AG04450 (cell line): ENCODE measurements around the gene DDX39B. TPM values are rescaled to one million over a fixed set of nuclear protein-coding genes. Genes with fewer than 3 reads are reported as not detected.

Experiments used
- CTCF ChIA-PET: fragments of 300-600, 350-600 bp; formaldehyde crosslinking; extraction: SDS; loops from one replicate; lab custom pipeline; 2022; ENCODE audit warnings: antibody characterized with exemption, inconsistent platforms; lab: Charles Lee
- POLR2A ChIA-PET: fragments of 350-600 bp; formaldehyde crosslinking; extraction: SDS; loops from one replicate; lab custom pipeline; 2021; ENCODE audit warnings: antibody characterized with exemption, inconsistent platforms; lab: Yijun Ruan, JAX
- DNase-seq: peaks from one replicate; pipeline ENCODE4 v3.0.0-alpha.2; 2011; ENCODE audit warnings: low read depth, low spot score
- H3K27ac ChIP-seq: one replicate; pipeline ENCODE4 v1.5.1; 2012; ENCODE audit warnings: low read depth, low read length, control low read depth
- H3K27me3 ChIP-seq: one replicate; pipeline ENCODE4 v1.6.0; 2012; ENCODE audit warnings: low read length; ENCODE audit not compliant: control insufficient read depth, insufficient read depth
- H3K4me3 ChIP-seq: 2 replicates; pipeline ENCODE4 v1.5.1; 2011; ENCODE audit warnings: mild to moderate bottlenecking, low read depth, low read length, control low read depth
- H3K9me3 ChIP-seq: 2 replicates; pipeline ENCODE4 v1.5.1; 2012; ENCODE audit warnings: low read length; ENCODE audit not compliant: control insufficient read depth, insufficient read depth
- CTCF ChIP-seq: IDR thresholded peaks from 2 replicates; pipeline ENCODE4 v1.5.1; 2011; ENCODE audit warnings: low read depth, low read length, control low read depth, inconsistent platforms
- polyA plus RNA-seq: library from polyadenylated mRNA; depleted of rRNA; stranded (reverse); fragments of >200 nt; gene quantifications from 2 replicates; pipeline ENCODE4 v1.2.3, GENCODE V29; 2011

The DDX39B gene
- polyA plus RNA-seq, 1 experiment, result 434 TPM

DNA sequence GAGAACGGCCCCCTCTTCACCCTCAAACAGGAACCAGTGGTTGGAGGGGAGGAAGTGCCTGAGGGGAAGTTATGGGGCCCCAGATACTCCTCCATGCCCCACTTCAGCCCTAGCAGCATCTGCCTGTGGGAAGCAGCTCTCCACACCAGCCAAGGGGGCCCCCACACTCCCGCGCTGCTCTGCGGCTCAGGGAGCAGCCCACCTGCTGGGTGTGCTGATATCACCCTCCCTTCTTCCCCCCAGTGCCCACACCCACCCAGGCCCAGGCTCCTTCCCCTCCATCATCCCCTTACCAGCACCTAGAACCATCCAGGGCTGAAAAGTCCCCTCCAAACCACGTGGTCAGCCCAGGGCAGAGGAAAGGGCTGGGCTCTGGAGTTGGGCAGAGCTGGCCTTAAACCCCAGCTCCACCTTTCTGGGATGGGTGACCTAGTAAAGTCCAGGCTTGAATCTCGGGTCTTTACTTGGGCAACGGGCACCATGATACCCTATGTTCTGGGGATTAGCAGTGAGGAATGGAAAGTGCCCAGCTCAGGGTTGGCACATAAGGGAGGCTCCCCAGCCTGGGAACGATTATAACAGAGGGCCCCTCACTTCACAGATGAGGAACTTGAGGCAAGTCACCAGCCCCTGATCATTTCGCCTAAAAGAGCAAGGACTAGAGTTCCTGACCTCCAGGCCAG lies 44.9 kb upstream of the DDX39B start:
- H3K27me3 ChIP-seq, result peaks cover 2% of the 10 kb centered on the region
- ChIA-PET CTCF (interaction anchor here (5.8 kb wide), 1 partner anchor 11 kb away, joined by 47 read pairs; no protein-coding TSS in a partner anchor), POLR2A (no interaction called here)
- no peak overlapping the region for H3K27ac ChIP-seq
- no peak overlapping the region for H3K4me3 ChIP-seq
- DNase-seq, result no peak
- TF ChIP-seq CTCF, result no peak
- H3K9me3 ChIP-seq, result no peaks in the 10 kb centered on the region; the same call in 1 of the 2 replicates

- TF ChIP-seq CTCF, result no peak
- ChIA-PET POLR2A (no interaction called here), CTCF (interaction anchor here (5.8 kb wide), 1 partner anchor 12 kb away, joined by 47 read pairs; no protein-coding TSS in a partner anchor)
- Histone ChIP-seq H3K27ac (no peak within 1 kb of the TSS), H3K9me3 (no peaks in the 10 kb centered on the region; the same call in 1 of the 2 replicates), H3K27me3 (peaks cover 2% of the 10 kb centered on the region), H3K4me3 (no peak within 1 kb of the TSS)
- no peak for DNase-seq
Measured at GRCh38 chr6:31586008-31586407, 44.2 kb upstream of the DDX39B start, which contains the start of gene LST1. Gene LST1 (plus strand): TSS chr6:31586277. CDS start chr6:31587300, 1,023 bp downstream.

- CTCF ChIA-PET, result interaction anchor here (5.8 kb wide), 1 partner anchor 12 kb away, joined by 47 read pairs; no protein-coding TSS in a partner anchor
- POLR2A ChIA-PET, result no interaction called here
- Histone ChIP-seq H3K27ac (no peak overlapping the region), H3K27me3 (peaks cover 2% of the 10 kb centered on the region), H3K4me3 (no peak overlapping the region), H3K9me3 (no peaks in the 10 kb centered on the region; the same call in 1 of the 2 replicates)
- TF ChIP-seq CTCF, result peak; percentile 33
- DNase-seq, result no peak
Measured at GRCh38 chr6:31585491-31585890, 43.7 kb upstream of the DDX39B start.

DNA sequence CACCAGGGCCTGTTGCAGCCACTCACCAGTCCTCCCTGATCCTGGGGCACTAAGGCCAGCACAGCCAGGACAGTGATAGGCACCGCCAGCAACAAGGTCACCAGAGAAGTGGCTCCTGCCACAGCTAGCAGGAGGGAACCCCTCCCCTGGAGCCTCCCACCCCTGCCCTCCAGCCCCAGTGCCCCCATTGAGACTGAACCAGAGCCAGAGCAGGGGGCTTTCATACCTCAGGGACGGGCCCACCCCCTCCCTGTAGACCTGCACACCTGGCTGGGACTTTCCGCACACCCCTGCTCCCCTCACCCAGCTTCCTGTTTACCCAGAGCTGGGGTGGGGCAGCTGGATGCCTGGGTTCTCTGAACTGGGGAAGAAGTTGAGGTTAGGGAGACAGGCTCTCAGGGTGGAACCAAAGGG lies 40.4 kb upstream of the DDX39B start, which contains the start of gene LTB:
TSS of gene LTB (minus strand) at position 195 of the 414 bp plus-strand sequence. CDS start at position 188, 7 bp downstream.
- DNase-seq, result no peak
- TF ChIP-seq CTCF, result no peak

More for the DNA sequence above, 40.4 kb upstream of the DDX39B start, which contains the start of gene LTB:
- ChIA-PET POLR2A (no interaction called here), CTCF (interaction anchor here (0.6 to 9.5 kb wide), 8 partner anchors 8 to 103 kb away, joined by 3 to 132 read pairs (median 12); partner anchors contain the start of genes ATP6V1G2 and NFKBIL1)
- H3K27me3 ChIP-seq, result peaks cover 2% of the 10 kb centered on the region
- peak within 1 kb of the TSS; percentile 86 for H3K4me3 ChIP-seq
- H3K9me3 ChIP-seq, result no peaks in the 10 kb centered on the region; the same call in 1 of the 2 replicates
- H3K27ac ChIP-seq, result no peak within 1 kb of the TSS
